GM10248 (cell line): ENCODE measurements around the gene GLT6D1.
A peak's percentile ranks its signal among the peaks of the same experiment; 100 is the strongest.

Experiments used
- CTCF ChIA-PET: fragments of 300-600 bp; sonication (Branson Sonifier 250); formaldehyde crosslinking; extraction: SDS; loops from one replicate; lab custom pipeline; 2021; ENCODE audit warnings: antibody characterized with exemption; lab: Yijun Ruan, JAX
- POLR2A ChIA-PET: fragments of 350-650 bp; sonication (Branson Sonifier 250); formaldehyde crosslinking; extraction: SDS; loops from one replicate; lab custom pipeline; 2020; ENCODE audit warnings: antibody characterized with exemption; lab: Yijun Ruan, JAX
- DNase-seq: peaks from one replicate; pipeline ENCODE4 v3.0.0; 2012; ENCODE audit errors: extremely low spot score
- TF ChIP-seq, protein P1 (sequence below): IDR thresholded peaks from 2 replicates; pipeline ENCODE4 v1.5.1; 2012; ENCODE audit warnings: mild to moderate bottlenecking, low read depth; ENCODE audit errors: extremely low read depth, missing control alignments, control extremely low read depth

GLT6D1 gene

DNA sequence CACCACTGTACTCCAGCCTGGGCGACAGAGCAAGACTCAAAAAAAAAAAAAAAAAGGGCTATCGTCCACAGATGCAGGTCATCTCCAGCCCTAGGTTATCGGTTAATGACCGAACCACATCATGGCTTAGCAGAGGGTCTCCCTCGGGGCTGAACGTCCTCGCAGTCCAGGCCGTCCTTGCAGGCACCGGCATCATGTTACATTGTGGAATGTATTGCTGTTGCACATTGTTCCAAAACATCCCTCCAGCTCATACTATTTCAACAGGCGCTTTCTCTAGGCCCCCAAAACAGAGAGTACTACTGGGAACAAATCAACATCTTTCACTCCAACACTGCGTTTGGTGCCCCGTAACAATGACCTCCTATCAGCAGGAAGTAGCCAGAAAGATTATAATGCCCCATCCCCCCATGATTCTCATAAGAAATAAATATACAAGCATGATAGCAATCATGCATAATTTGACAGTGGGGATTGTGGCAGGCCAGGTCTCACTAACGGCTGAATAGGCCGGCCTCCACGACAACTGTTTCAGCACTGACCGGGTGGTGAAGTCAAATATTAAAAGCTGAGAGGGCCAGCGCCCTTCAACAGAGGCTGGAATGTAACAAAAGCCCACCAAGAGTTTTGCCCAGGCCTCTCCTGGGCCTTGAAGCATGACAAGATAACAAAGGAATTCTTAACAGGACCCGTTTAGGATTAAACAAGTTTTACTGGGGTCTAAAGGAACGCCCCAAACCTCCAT, 22.6 kb upstream of the GLT6D1 start:
- DNase-seq: no peak
- POLR2A ChIA-PET: no interaction called here
- TF ChIP-seq, protein P1, sequence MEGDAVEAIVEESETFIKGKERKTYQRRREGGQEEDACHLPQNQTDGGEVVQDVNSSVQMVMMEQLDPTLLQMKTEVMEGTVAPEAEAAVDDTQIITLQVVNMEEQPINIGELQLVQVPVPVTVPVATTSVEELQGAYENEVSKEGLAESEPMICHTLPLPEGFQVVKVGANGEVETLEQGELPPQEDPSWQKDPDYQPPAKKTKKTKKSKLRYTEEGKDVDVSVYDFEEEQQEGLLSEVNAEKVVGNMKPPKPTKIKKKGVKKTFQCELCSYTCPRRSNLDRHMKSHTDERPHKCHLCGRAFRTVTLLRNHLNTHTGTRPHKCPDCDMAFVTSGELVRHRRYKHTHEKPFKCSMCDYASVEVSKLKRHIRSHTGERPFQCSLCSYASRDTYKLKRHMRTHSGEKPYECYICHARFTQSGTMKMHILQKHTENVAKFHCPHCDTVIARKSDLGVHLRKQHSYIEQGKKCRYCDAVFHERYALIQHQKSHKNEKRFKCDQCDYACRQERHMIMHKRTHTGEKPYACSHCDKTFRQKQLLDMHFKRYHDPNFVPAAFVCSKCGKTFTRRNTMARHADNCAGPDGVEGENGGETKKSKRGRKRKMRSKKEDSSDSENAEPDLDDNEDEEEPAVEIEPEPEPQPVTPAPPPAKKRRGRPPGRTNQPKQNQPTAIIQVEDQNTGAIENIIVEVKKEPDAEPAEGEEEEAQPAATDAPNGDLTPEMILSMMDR: no peak
- CTCF ChIA-PET: no interaction called here

- no peak for DNase-seq
- ChIA-PET CTCF (no interaction called here), POLR2A (no interaction called here)
- TF ChIP-seq, protein P1: no peak
These were observed 21.1 kb upstream of the GLT6D1 start for GRCh38 chr9:135660407-135660806.

DNA sequence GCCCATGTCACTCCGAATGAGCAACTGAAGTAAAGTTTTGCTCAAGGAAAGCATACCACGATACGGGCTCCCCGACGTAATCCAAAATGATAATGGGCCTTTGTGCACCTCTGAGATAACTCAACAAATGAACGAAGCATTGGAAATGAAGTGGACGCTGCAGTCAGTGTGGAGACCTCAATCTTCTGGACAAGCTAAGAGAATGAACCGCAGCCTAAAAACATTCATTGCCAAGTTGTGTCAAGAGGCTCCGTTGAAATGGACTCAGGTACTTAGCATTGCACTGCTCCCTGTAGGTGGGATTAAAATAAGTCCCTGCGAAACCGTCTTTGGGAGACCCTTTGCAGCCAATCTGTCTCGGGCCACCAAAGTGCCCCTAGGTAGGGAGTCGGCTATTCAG, 19.9 kb upstream of the GLT6D1 start:
- POLR2A ChIA-PET: no interaction called here
- no peak for DNase-seq
- TF ChIP-seq, protein P1: no peak
- CTCF ChIA-PET: no interaction called here

- no peak for DNase-seq
- POLR2A ChIA-PET: no interaction called here
- TF ChIP-seq, protein P1: no peak
- CTCF ChIA-PET: no interaction called here
These were observed 18.1 kb upstream of the GLT6D1 start for GRCh38 chr9:135657416-135657815.

DNA sequence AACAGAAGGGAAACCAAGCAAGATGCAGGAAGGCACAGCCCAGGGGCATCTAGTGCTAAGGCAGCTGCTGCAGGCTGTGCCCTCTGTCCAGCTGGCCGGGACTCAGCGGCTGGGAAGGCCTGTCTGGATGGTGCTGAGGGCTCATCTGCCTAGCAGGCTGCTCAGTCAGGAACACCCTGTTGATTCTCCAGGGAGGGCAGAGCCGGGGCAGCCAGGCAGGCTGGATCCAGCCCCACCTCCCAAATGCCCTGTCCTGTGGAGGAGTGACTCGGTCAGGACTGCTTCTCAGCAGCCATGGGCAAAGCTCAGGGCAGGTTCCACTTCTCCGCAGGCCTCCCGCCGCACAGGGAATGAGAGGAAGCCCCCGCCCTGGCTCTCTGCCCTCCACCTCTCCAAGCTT, 16.0 kb upstream of the GLT6D1 start:
- ChIA-PET POLR2A (no interaction called here), CTCF (no interaction called here)
- TF ChIP-seq, protein P1: no peak
- DNase-seq: peak; percentile 11

DNA sequence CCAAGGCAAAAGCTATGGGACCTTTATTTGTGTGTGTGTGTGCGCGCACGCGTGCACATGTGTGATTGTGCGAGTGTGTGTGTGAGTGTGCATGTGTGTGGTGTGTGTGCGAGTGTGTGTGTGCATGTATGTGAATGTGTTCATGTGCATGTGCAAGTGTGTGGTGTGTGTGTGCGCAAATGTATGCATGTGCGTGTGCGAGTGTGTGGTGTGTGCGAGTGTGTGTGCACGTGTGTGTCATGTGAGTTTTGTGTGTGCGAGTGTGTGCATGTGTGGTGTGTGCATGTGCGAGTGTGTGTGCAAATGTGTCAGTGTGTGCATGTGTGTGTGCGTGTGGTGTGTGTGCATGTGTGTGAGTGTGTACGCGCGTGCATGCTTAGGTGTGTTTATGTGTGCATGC, 11.1 kb upstream of the GLT6D1 start:
- CTCF ChIA-PET: no interaction called here
- TF ChIP-seq, protein P1: no peak
- no peak for DNase-seq
- POLR2A ChIA-PET: no interaction called here
